ENCODE measurements around the gene ARRB1. TPM values are rescaled to one million over a fixed set of nuclear protein-coding genes. Genes with fewer than 3 reads are reported as not detected.
A peak's percentile ranks its signal among the peaks of the same experiment; 100 is the strongest.

Gene ARRB1
- total RNA-seq, 1 donor, result 14.5 TPM

- TF ChIP-seq CTCF (IDR thresholded peaks at IDR 0.05; ENCODE audit: extremely low read depth, low read depth, low read length), result no peak
- H4K20me1 ChIP-seq (ENCODE audit: insufficient read depth, low read length), result no peaks in the 10 kb centered on the region
- no peaks in the 10 kb centered on the region for H3K4me1 ChIP-seq (ENCODE audit: insufficient read depth, low read length)
- no peak overlapping the region for H2AFZ ChIP-seq (ENCODE audit: low read length)
- no peaks in the 10 kb centered on the region for H3K9me3 ChIP-seq (ENCODE audit: low read depth, low read length)
- H3K4me2 ChIP-seq (ENCODE audit: insufficient read depth, low read length), result no peak overlapping the region
- H3K4me3 ChIP-seq (ENCODE audit: insufficient read depth, low read length), result no peak overlapping the region
- no peaks in the 10 kb centered on the region for H3K27me3 ChIP-seq (ENCODE audit: insufficient read depth, low read length)
- H3K36me3 ChIP-seq (ENCODE audit: insufficient read depth, low read length), result no peaks in the 10 kb centered on the region
- no peak overlapping the region for H3K27ac ChIP-seq (ENCODE audit: low read depth, low read length)
- DNase-seq (ENCODE audit: insufficient read length, low spot score, missing footprints), result peak; percentile 47
- no peaks in the 10 kb centered on the region for H3K79me2 ChIP-seq (ENCODE audit: insufficient read depth, low read length)
Measured at GRCh38 chr11:75303544-75304224, 47.8 kb downstream of the ARRB1 start.

- Histone ChIP-seq H3K27me3 (ENCODE audit: insufficient read depth, low read length) (no peaks in the 10 kb centered on the region), H2AFZ (ENCODE audit: low read length) (no peak overlapping the region), H3K4me1 (ENCODE audit: insufficient read depth, low read length) (no peaks in the 10 kb centered on the region), H3K9me3 (ENCODE audit: low read depth, low read length) (no peaks in the 10 kb centered on the region), H3K4me2 (ENCODE audit: insufficient read depth, low read length) (no peak overlapping the region), H3K36me3 (ENCODE audit: insufficient read depth, low read length) (no peaks in the 10 kb centered on the region), H3K27ac (ENCODE audit: low read depth, low read length) (no peak overlapping the region), H4K20me1 (ENCODE audit: insufficient read depth, low read length) (no peaks in the 10 kb centered on the region), H3K79me2 (ENCODE audit: insufficient read depth, low read length) (no peaks in the 10 kb centered on the region), H3K4me3 (ENCODE audit: insufficient read depth, low read length) (no peak overlapping the region)
- no peak for DNase-seq (ENCODE audit: insufficient read length, low spot score, missing footprints)
- TF ChIP-seq CTCF (IDR thresholded peaks at IDR 0.05; ENCODE audit: extremely low read depth, low read depth, low read length), result no peak
Measured at GRCh38 chr11:75302371-75302770, 49.1 kb downstream of the ARRB1 start.

- Histone ChIP-seq H3K27ac (ENCODE audit: low read depth, low read length) (no peak overlapping the region), H2AFZ (ENCODE audit: low read length) (no peak overlapping the region), H3K4me2 (ENCODE audit: insufficient read depth, low read length) (no peak overlapping the region), H3K79me2 (ENCODE audit: insufficient read depth, low read length) (no peaks in the 10 kb centered on the region), H3K4me3 (ENCODE audit: insufficient read depth, low read length) (no peak overlapping the region), H3K4me1 (ENCODE audit: insufficient read depth, low read length) (no peaks in the 10 kb centered on the region), H3K36me3 (ENCODE audit: insufficient read depth, low read length) (no peaks in the 10 kb centered on the region), H3K9me3 (ENCODE audit: low read depth, low read length) (no peaks in the 10 kb centered on the region), H3K27me3 (ENCODE audit: insufficient read depth, low read length) (no peaks in the 10 kb centered on the region), H4K20me1 (ENCODE audit: insufficient read depth, low read length) (no peaks in the 10 kb centered on the region)
- TF ChIP-seq CTCF (IDR thresholded peaks at IDR 0.05; ENCODE audit: extremely low read depth, low read depth, low read length), result no peak
- no peak for DNase-seq (ENCODE audit: insufficient read length, low spot score, missing footprints)
Measured at GRCh38 chr11:75301601-75302345, 49.7 kb downstream of the ARRB1 start.

- no peaks in the 10 kb centered on the region for H3K9me3 ChIP-seq (ENCODE audit: low read depth, low read length)
- TF ChIP-seq CTCF (IDR thresholded peaks at IDR 0.05; ENCODE audit: extremely low read depth, low read depth, low read length), result no peak
Measured at GRCh38 chr11:75301131-75301530, 50.3 kb downstream of the ARRB1 start.

More at GRCh38 chr11:75301131-75301530, 50.3 kb downstream of the ARRB1 start:
- Histone ChIP-seq H3K79me2 (ENCODE audit: insufficient read depth, low read length) (no peaks in the 10 kb centered on the region), H3K4me3 (ENCODE audit: insufficient read depth, low read length) (no peak overlapping the region), H3K4me1 (ENCODE audit: insufficient read depth, low read length) (no peaks in the 10 kb centered on the region), H4K20me1 (ENCODE audit: insufficient read depth, low read length) (no peaks in the 10 kb centered on the region), H3K36me3 (ENCODE audit: insufficient read depth, low read length) (no peaks in the 10 kb centered on the region), H3K27ac (ENCODE audit: low read depth, low read length) (no peak overlapping the region), H3K27me3 (ENCODE audit: insufficient read depth, low read length) (no peaks in the 10 kb centered on the region), H3K4me2 (ENCODE audit: insufficient read depth, low read length) (no peak overlapping the region), H2AFZ (ENCODE audit: low read length) (no peak overlapping the region)
- no peak for DNase-seq (ENCODE audit: insufficient read length, low spot score, missing footprints)
